Subcutaneous abdominal adipose tissue (tissue), 5 donors: ENCODE data around the gene PRLHR.

Experiments
- H3K27ac ChIP-seq: one replicate; pipeline ENCODE4 v1.7.0; 2013; ENCODE audit warnings: low read depth, mild to moderate bottlenecking, inconsistent platforms, low read length, moderate library complexity
- H3K27me3 ChIP-seq, 5 donors: one replicate each; pipeline ENCODE4 v1.7.0; 2013; ENCODE audit warnings: low read length in 5 of 5, inconsistent platforms in 1 of 5; ENCODE audit not compliant: control insufficient read depth in 5 of 5, insufficient read depth in 4 of 5
- H3K36me3 ChIP-seq, 5 donors: one replicate each; pipeline ENCODE4 v1.7.0; 2013; ENCODE audit warnings: low read length in 5 of 5; ENCODE audit not compliant: control insufficient read depth in 5 of 5, insufficient read depth in 5 of 5
- H3K4me1 ChIP-seq, 5 donors: one replicate each; pipeline ENCODE4 v1.7.0; 2013; ENCODE audit warnings: low read length in 5 of 5, mild to moderate bottlenecking in 3 of 5, moderate library complexity in 1 of 5; ENCODE audit not compliant: control insufficient read depth in 5 of 5, insufficient read depth in 5 of 5
- H3K4me3 ChIP-seq, 5 donors: one replicate each; pipeline ENCODE4 v1.7.0; 2013; ENCODE audit warnings: low read length in 5 of 5, low read depth in 1 of 5
- H3K9ac ChIP-seq, 5 donors: one replicate each; pipeline ENCODE4 v1.7.0; 2013; ENCODE audit warnings: low read length in 5 of 5, mild to moderate bottlenecking in 4 of 5, moderate library complexity in 3 of 5
- H3K9me3 ChIP-seq, 5 donors: one replicate each; pipeline ENCODE4 v1.7.0; 2013; ENCODE audit warnings: low read length in 5 of 5; ENCODE audit not compliant: control insufficient read depth in 5 of 5
- donor health status: healthy.
- donor health status: healthy.
- donor health status: healthy.
- donor health status: healthy.
- donor health status: healthy.

The PRLHR gene

GRCh38 chr10:118595598-118596425, at the start of gene PRLHR:
TSS of gene PRLHR (minus strand) at chr10:118595648. CDS start at chr10:118595244, 404 bp downstream.
- Histone ChIP-seq H3K4me1 (peaks cover 0 to 14% (median 7%) of the 10 kb centered on the region in 5 donors), H3K27ac (no peak within 1 kb of the TSS), H3K27me3 (peaks cover 33 to 64% (median 47%) of the 10 kb centered on the region in 5 donors), H3K4me3 (no peak within 1 kb of the TSS), H3K36me3 (no peaks in the 10 kb centered on the region), H3K9ac (no peak within 1 kb of the TSS), H3K9me3 (peaks cover 0 to 10% (median 0%) of the 10 kb centered on the region in 5 donors)

GRCh38 chr10:118642228-118642627, 46.8 kb upstream of the PRLHR start:
- Histone ChIP-seq H3K27ac (no peak overlapping the region), H3K27me3 (peaks cover 0 to 11% (median 0%) of the 10 kb centered on the region in 5 donors), H3K4me1 (no peaks in the 10 kb centered on the region), H3K9ac (no peak overlapping the region), H3K9me3 (peaks cover 0 to 3% (median 2%) of the 10 kb centered on the region in 5 donors), H3K36me3 (no peaks in the 10 kb centered on the region), H3K4me3 (no peak overlapping the region)

- no peaks in the 10 kb centered on the region for H3K36me3 ChIP-seq
- peaks cover 0 to 11% (median 3%) of the 10 kb centered on the region in 5 donors for H3K27me3 ChIP-seq
- no peaks in the 10 kb centered on the region for H3K4me1 ChIP-seq
- peaks cover 0 to 3% (median 2%) of the 10 kb centered on the region in 5 donors for H3K9me3 ChIP-seq
- no peak overlapping the region for H3K9ac ChIP-seq
- no peak overlapping the region for H3K27ac ChIP-seq
- no peak overlapping the region for H3K4me3 ChIP-seq
Measured at GRCh38 chr10:118638680-118639079, 43.2 kb upstream of the PRLHR start.

- Histone ChIP-seq H3K27me3 (peaks cover 0 to 8% (median 3%) of the 10 kb centered on the region in 5 donors), H3K4me3 (no peak overlapping the region), H3K36me3 (no peaks in the 10 kb centered on the region), H3K27ac (no peak overlapping the region), H3K9me3 (peaks cover 0 to 3% (median 2%) of the 10 kb centered on the region in 5 donors), H3K9ac (no peak overlapping the region), H3K4me1 (no peaks in the 10 kb centered on the region)
Measured at GRCh38 chr10:118635674-118636402, 40.4 kb upstream of the PRLHR start.

GRCh38 chr10:118633786-118634185, 38.3 kb upstream of the PRLHR start:
- no peak overlapping the region for H3K27ac ChIP-seq
- H3K27me3 ChIP-seq = peaks cover 0 to 5% (median 2%) of the 10 kb centered on the region in 5 donors
- no peaks in the 10 kb centered on the region for H3K9me3 ChIP-seq
- H3K9ac ChIP-seq = no peak overlapping the region
- no peak overlapping the region for H3K4me3 ChIP-seq
- H3K36me3 ChIP-seq = no peaks in the 10 kb centered on the region
- no peaks in the 10 kb centered on the region for H3K4me1 ChIP-seq

- H3K27me3 ChIP-seq = peaks cover 2 to 5% (median 3%) of the 10 kb centered on the region in 5 donors
- H3K9ac ChIP-seq = no peak overlapping the region
- no peaks in the 10 kb centered on the region for H3K4me1 ChIP-seq
- H3K9me3 ChIP-seq = no peaks in the 10 kb centered on the region
- H3K36me3 ChIP-seq = no peaks in the 10 kb centered on the region
- no peak overlapping the region for H3K27ac ChIP-seq
- H3K4me3 ChIP-seq = no peak overlapping the region
Measured at GRCh38 chr10:118629211-118629610, 33.8 kb upstream of the PRLHR start.

GRCh38 chr10:118628397-118628796, 32.9 kb upstream of the PRLHR start:
- Histone ChIP-seq H3K27ac (no peak overlapping the region), H3K27me3 (peaks cover 0 to 5% (median 3%) of the 10 kb centered on the region in 5 donors), H3K4me3 (no peak overlapping the region), H3K4me1 (no peaks in the 10 kb centered on the region), H3K9me3 (no peaks in the 10 kb centered on the region), H3K9ac (no peak overlapping the region), H3K36me3 (no peaks in the 10 kb centered on the region)

GRCh38 chr10:118626953-118627352, 31.5 kb upstream of the PRLHR start:
- no peaks in the 10 kb centered on the region for H3K9me3 ChIP-seq
- no peaks in the 10 kb centered on the region for H3K36me3 ChIP-seq
- H3K9ac ChIP-seq = no peak overlapping the region
- H3K4me3 ChIP-seq = no peak overlapping the region
- no peak overlapping the region for H3K27ac ChIP-seq
- no peaks in the 10 kb centered on the region for H3K4me1 ChIP-seq
- peaks cover 0 to 8% (median 3%) of the 10 kb centered on the region in 5 donors for H3K27me3 ChIP-seq

GRCh38 chr10:118625504-118625903, 30.1 kb upstream of the PRLHR start:
- H3K36me3 ChIP-seq = no peaks in the 10 kb centered on the region
- peaks cover 0 to 17% (median 9%) of the 10 kb centered on the region in 5 donors for H3K27me3 ChIP-seq
- H3K4me3 ChIP-seq = no peak overlapping the region
- H3K9ac ChIP-seq = no peak overlapping the region
- H3K27ac ChIP-seq = no peak overlapping the region
- no peaks in the 10 kb centered on the region for H3K4me1 ChIP-seq
- H3K9me3 ChIP-seq = no peaks in the 10 kb centered on the region

- H3K9me3 ChIP-seq = no peaks in the 10 kb centered on the region
- H3K27ac ChIP-seq = no peak overlapping the region
- H3K36me3 ChIP-seq = no peaks in the 10 kb centered on the region
Measured at GRCh38 chr10:118624747-118625146, 29.3 kb upstream of the PRLHR start.

More at GRCh38 chr10:118624747-118625146, 29.3 kb upstream of the PRLHR start:
- no peak overlapping the region for H3K4me3 ChIP-seq
- H3K27me3 ChIP-seq = peaks cover 0 to 19% (median 6%) of the 10 kb centered on the region in 5 donors
- H3K9ac ChIP-seq = no peak overlapping the region
- H3K4me1 ChIP-seq = no peaks in the 10 kb centered on the region
